LNCaP clone FGC (cell line): Measurements from ENCODE around the gene CENPP.
"Not testable (repeated sequence)": the region's sequence is repeated elsewhere in the genome, so short reads cannot be mapped to it uniquely, and the experiment has no call there.

ENCODE experiments used
- DNase-seq: peaks from one replicate; pipeline ENCODE4 v3.0.0-alpha.2; 2011; ENCODE audit warnings: low read depth
- H3K4me3 ChIP-seq: 2 replicates; pipeline ENCODE4 v1.5.1; 2011; ENCODE audit warnings: mild to moderate bottlenecking, low read depth, low read length, control low read depth
- CTCF ChIP-seq: IDR thresholded peaks from 2 replicates; pipeline ENCODE4 v1.5.1; 2012; ENCODE audit warnings: mild to moderate bottlenecking; ENCODE audit not compliant: control insufficient read depth, insufficient read depth; ENCODE audit errors: extremely low read depth

Gene CENPP

GRCh38 chr9:92564504-92564903 lies 238.8 kb downstream of the CENPP start:
- DNase-seq, result no peak
- TF ChIP-seq CTCF, result no peak

DNA sequence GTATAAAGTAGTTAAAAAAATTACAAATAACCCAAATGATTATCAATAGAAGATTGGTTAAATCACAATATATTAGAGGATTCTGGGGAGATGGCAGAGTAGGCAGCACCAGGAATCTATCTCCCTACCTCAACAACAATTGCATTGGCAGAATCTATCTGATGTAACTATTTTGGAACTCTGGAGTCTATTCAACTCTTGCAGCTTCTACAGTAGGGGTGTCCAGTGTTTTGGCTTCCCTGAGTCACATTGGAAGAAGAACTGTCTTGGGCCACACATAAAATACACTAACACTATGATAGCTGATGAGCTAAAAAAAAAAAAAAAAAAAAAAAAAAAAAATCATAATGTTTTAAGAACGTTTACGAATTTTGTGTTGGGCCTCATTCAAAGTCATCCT lies 239.2 kb downstream of the CENPP start:
- no peak overlapping the region for H3K4me3 ChIP-seq
- DNase-seq, result no peak
- no peak for TF ChIP-seq CTCF

More at GRCh38 chr9:92564504-92564903, 238.8 kb downstream of the CENPP start:
- no peak overlapping the region for H3K4me3 ChIP-seq

DNA sequence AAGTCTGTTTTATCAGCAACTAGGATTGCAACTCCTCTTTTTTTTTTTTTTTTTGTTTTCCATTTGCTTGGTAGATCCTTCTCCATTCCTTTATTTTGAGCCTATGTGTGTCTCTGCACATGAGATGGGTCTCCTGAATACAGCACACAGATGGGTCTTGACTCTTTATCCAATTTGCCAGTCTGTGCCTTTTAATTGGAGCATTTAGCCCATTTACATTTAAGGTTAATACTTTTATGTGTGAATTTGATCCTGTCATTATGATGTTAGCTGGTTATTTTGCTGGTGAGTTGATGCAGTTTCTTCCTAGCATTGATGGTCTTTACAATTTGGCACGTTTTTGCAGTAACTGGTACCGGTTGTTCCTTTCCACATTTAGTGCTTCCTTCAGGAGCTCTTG lies 246.1 kb downstream of the CENPP start:
- not testable (repeated sequence) for DNase-seq, H3K4me3 ChIP-seq

GRCh38 chr9:92573612-92574011 lies 247.9 kb downstream of the CENPP start:
- DNase-seq, H3K4me3 ChIP-seq: not testable (repeated sequence)

GRCh38 chr9:92576175-92576574 lies 250.4 kb downstream of the CENPP start:
- H3K4me3 ChIP-seq, result no peak overlapping the region
- no peak for TF ChIP-seq CTCF
- DNase-seq, result no peak

DNA sequence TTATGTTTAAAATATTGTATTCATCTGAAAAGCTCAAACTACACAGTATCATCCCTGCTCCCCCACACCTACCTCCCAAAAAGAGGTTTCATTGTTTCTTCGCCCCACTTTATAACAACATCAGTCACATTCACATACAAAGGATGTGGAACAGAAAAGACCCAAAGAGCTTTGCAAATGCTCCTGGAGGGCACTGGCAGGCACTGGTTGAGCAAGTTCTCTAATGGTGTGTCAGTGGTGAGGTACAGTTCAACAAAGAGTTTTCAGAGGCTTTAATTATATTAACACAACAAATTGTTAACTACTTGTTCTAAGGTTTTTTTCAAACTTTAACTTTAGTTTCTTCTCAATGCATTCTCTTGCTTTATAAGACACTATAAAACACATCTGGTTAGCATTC lies 264.2 kb downstream of the CENPP start:
- TF ChIP-seq CTCF, result no peak
- no peak for DNase-seq
- no peak overlapping the region for H3K4me3 ChIP-seq

- no peak for TF ChIP-seq CTCF
- H3K4me3 ChIP-seq, result no peak overlapping the region
- DNase-seq, result no peak
These were observed 264.6 kb downstream of the CENPP start for GRCh38 chr9:92590377-92590776.

DNA sequence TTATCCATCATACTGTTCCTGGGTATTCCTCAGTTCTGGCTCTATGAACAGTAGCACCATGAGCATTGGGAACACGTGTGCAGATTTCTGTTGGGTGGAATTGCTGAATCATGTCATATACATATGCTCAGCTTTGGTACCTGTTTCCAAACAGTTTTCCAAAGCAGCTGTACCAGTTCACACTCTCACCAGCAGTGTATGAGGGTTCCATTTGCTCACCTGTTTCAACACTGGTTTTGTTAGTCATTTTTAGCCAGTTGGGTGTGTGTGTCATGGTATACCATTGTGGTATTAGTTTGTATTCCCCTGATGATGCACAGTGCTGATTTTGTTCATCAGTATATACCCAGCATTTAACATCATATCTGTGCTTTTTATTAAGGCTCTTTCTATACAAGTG lies 266.8 kb downstream of the CENPP start:
- no peak for DNase-seq
- no peak overlapping the region for H3K4me3 ChIP-seq
- no peak for TF ChIP-seq CTCF
